Gastroesophageal sphincter (tissue), 4 donors: ENCODE data around the gene VPS13D. TPM values are rescaled to one million over a fixed set of nuclear protein-coding genes. Genes with fewer than 3 reads are reported as not detected.
A peak's percentile ranks its signal among the peaks of the same experiment; 100 is the strongest.

ENCODE experiments used
- ATAC-seq: fragments of 150-250 bp; one replicate; pipeline ENCODE4 v1.9.1; 2016; ENCODE audit warnings: mild to moderate bottlenecking, moderate library complexity
- H3K27ac ChIP-seq, 4 donors: fragments of 200-600 bp; sonication (generic) in 3 of 4; 1 replicate in 3 of 4; 2 replicates in 1 of 4; pipeline ENCODE4 v1.5.1; 2016 to 2019
- H3K27me3 ChIP-seq: fragments of 200-600 bp; sonication (generic); one replicate; pipeline ENCODE4 v1.5.1; 2019
- H3K36me3 ChIP-seq, 2 donors: fragments of 200-600 bp; sonication (generic); one replicate each; pipeline ENCODE4 v1.5.1; 2019; ENCODE audit warnings: control low read depth in 1 of 2
- H3K4me1 ChIP-seq, 3 donors: fragments of 200-600 bp; sonication (generic); 1 replicate in 2 of 3; 2 replicates in 1 of 3; pipeline ENCODE4 v1.5.1; 2016 to 2019; ENCODE audit warnings: control low read depth in 2 of 3
- H3K4me3 ChIP-seq, 2 donors: fragments of 200-600 bp; sonication (generic); one replicate each; pipeline ENCODE4 v1.5.1; 2019; ENCODE audit warnings: mild to moderate bottlenecking in 1 of 2, moderate library complexity in 1 of 2
- H3K9me3 ChIP-seq, 3 donors: fragments of 200-600 bp; sonication (generic); one replicate each; pipeline ENCODE4 v1.5.1; 2017 to 2019; ENCODE audit warnings: control low read depth in 2 of 3
- CTCF ChIP-seq, 4 experiments: fragments of 200-600 bp in 2 of 4; fragments of 450-650 bp in 2 of 4; sonication (generic) in 1 of 4; IDR thresholded peaks; one replicate each; pipeline ENCODE4 v1.5.1; 2017 to 2019; ENCODE audit warnings: antibody characterized with exemption in 4 of 4, mild to moderate bottlenecking in 2 of 4, moderate library complexity in 2 of 4
- EP300 ChIP-seq: sonication (generic); formaldehyde crosslinking; IDR thresholded peaks from one replicate; pipeline ENCODE4 v1.6.1; 2017; ENCODE audit warnings: antibody characterized with exemption, mild to moderate bottlenecking
- POLR2A ChIP-seq, 2 donors: fragments of 450-650 bp; IDR thresholded peaks; one replicate each; pipeline ENCODE4 v1.6.1; 2017; ENCODE audit warnings: antibody characterized with exemption in 2 of 2, mild to moderate bottlenecking in 2 of 2, moderate library complexity in 1 of 2
- POLR2AphosphoS5 ChIP-seq: sonication (generic); formaldehyde crosslinking; IDR thresholded peaks from one replicate; pipeline ENCODE4 v1.6.1; 2017; ENCODE audit warnings: antibody characterized with exemption
- WGBS, 2 donors: methylation state at CpG; one replicate each; pipeline ENCODE4 v1.1.5; 2018; ENCODE audit warnings: low coverage in 1 of 2; 5-methylcytosine and 5-hydroxymethylcytosine counted together
- total RNA-seq, 4 donors: library from RNA; depleted of rRNA; stranded (reverse); fragments of >200 nt; gene quantifications; one replicate each; pipeline ENCODE4 v1.1.0, GENCODE V29; 2016

Gene VPS13D
- total RNA-seq, 4 donors from 2014 or later = 62.3 to 95.5 (median 81.5) TPM

- WGBS, 2 donors = 88 to 95% methylated on average over 6 to 15 of the region's 28 CpGs
- no peaks in the 10 kb centered on the region for H3K9me3 ChIP-seq
- no peaks in the 10 kb centered on the region for H3K27me3 ChIP-seq
- no peak for ATAC-seq
- peaks cover 5 to 49% (median 15%) of the 10 kb centered on the region in 3 donors for H3K4me1 ChIP-seq
- TF ChIP-seq POLR2AphosphoS5 = no peak
- no peak for TF ChIP-seq POLR2A (IDR thresholded peaks at IDR 0.05)
- TF ChIP-seq CTCF (IDR thresholded peaks at IDR 0.05) = no peak
- TF ChIP-seq EP300 = no peak
- peaks cover 0 to 40% of the 10 kb centered on the region in 2 donors for H3K36me3 ChIP-seq
- H3K4me3 ChIP-seq = no peak overlapping the region
- peak overlapping the region in 3 of 4 donors; percentile 35 to 52 (median 40) for H3K27ac ChIP-seq
Measured at GRCh38 chr1:12506281-12507280, 276.8 kb downstream of the VPS13D start.

- Histone ChIP-seq H3K27ac (peak overlapping the region in 3 of 4 donors; percentile 40 to 58 (median 42)), H3K27me3 (no peaks in the 10 kb centered on the region), H3K4me1 (peaks cover 5 to 51% (median 16%) of the 10 kb centered on the region in 3 donors), H3K36me3 (peaks cover 0 to 40% of the 10 kb centered on the region in 2 donors), H3K4me3 (no peak overlapping the region), H3K9me3 (no peaks in the 10 kb centered on the region)
- no peak for ATAC-seq
- WGBS, 2 donors = 43 to 50% methylated on average over 2 to 4 of the region's 11 CpGs
- TF ChIP-seq POLR2AphosphoS5 (no peak), POLR2A (IDR thresholded peaks at IDR 0.05) (no peak), CTCF (IDR thresholded peaks at IDR 0.05) (no peak), EP300 (no peak)
Measured at GRCh38 chr1:12507631-12508030, 277.8 kb downstream of the VPS13D start.

GRCh38 chr1:12508849-12509248 is 279.0 kb downstream of the VPS13D start:
- no peak for TF ChIP-seq CTCF (IDR thresholded peaks at IDR 0.05)
- TF ChIP-seq POLR2A (IDR thresholded peaks at IDR 0.05) = no peak
- no peak for TF ChIP-seq EP300
- TF ChIP-seq POLR2AphosphoS5 = no peak
- Histone ChIP-seq H3K36me3 (peaks cover 0 to 37% of the 10 kb centered on the region in 2 donors), H3K4me1 (peaks cover 5 to 63% (median 16%) of the 10 kb centered on the region in 3 donors), H3K27me3 (no peaks in the 10 kb centered on the region), H3K27ac (no peak overlapping the region), H3K9me3 (no peaks in the 10 kb centered on the region), H3K4me3 (no peak overlapping the region)
- WGBS, 2 donors = 77% methylated on average over 7 of the region's 11 CpGs; no CpG with 5 or more reads in 1 of the 2 donors
- no peak for ATAC-seq

GRCh38 chr1:12511128-12511484 is 281.3 kb downstream of the VPS13D start:
- peak; percentile 10 for ATAC-seq
- TF ChIP-seq CTCF (IDR thresholded peaks at IDR 0.05) (no peak), POLR2AphosphoS5 (no peak), POLR2A (IDR thresholded peaks at IDR 0.05) (no peak), EP300 (no peak)
- 14 to 60% methylated on average over 1 of the region's 3 CpGs for WGBS, 2 donors
- Histone ChIP-seq H3K27ac (peak overlapping the region; percentile 48 to 80 (median 60)), H3K4me1 (peaks cover 5 to 53% (median 16%) of the 10 kb centered on the region in 3 donors), H3K36me3 (peaks cover 0 to 26% of the 10 kb centered on the region in 2 donors), H3K9me3 (no peaks in the 10 kb centered on the region), H3K27me3 (no peaks in the 10 kb centered on the region), H3K4me3 (peak overlapping the region in 1 of 2 donors; percentile 14)
